Measurements from ENCODE around the gene NEGR1.

- no peak for TF ChIP-seq CTCF (IDR thresholded peaks at IDR 0.05 in 2 of 3, conservative IDR thresholded peaks at IDR 0.05 in 1 of 3; ENCODE audit: borderline replicate concordance in 1 of 3, insufficient read depth in 1 of 3, low read depth in 2 of 3, low read length in 2 of 3)
- TF ChIP-seq REST (IDR thresholded peaks at IDR 0.05; ENCODE audit: low read depth), result no peak
- no peak for TF ChIP-seq RAD21 (IDR thresholded peaks at IDR 0.05; ENCODE audit: low read depth)
These were observed 51.6 kb downstream of the NEGR1 start for GRCh38 chr1:72230746-72231145.
